Measurements from ENCODE around the gene PCDHGA11.
A peak's percentile ranks its signal among the peaks of the same experiment; 100 is the strongest.
"Not testable (repeated sequence)": the region's sequence is repeated elsewhere in the genome, so short reads cannot be mapped to it uniquely, and the experiment has no call there.

Gene PCDHGA11

GRCh38 chr5:141399555-141400258 is 21.1 kb upstream of the PCDHGA11 start:
- no peak for DNase-seq

GRCh38 chr5:141402553-141403243 is 18.2 kb upstream of the PCDHGA11 start, which contains the start of gene PCDHGA9:
Gene PCDHGA9 (plus strand): TSS chr5:141402778. CDS start chr5:141402953, 175 bp downstream.
- no peak for DNase-seq

- no peak for DNase-seq
Observed at GRCh38 chr5:141403387-141403786, 17.5 kb upstream of the PCDHGA11 start.

- DNase-seq = not testable (repeated sequence)
Observed at GRCh38 chr5:141407790-141408505, 12.9 kb upstream of the PCDHGA11 start, which contains the start of gene PCDHGB6. Gene PCDHGB6 (plus strand): TSS chr5:141408021. CDS start chr5:141408203, 182 bp downstream.

GRCh38 chr5:141409598-141410306 is 11.1 kb upstream of the PCDHGA11 start:
- no peak for DNase-seq

GRCh38 chr5:141411575-141411974 is 9.3 kb upstream of the PCDHGA11 start:
- no peak for DNase-seq

GRCh38 chr5:141412854-141413539 is 7.9 kb upstream of the PCDHGA11 start, which contains the start of gene PCDHGA10:
Gene PCDHGA10 (plus strand): TSS chr5:141412987. CDS start chr5:141413176, 189 bp downstream.
- DNase-seq = peak; percentile 41

- no peak for DNase-seq
Observed at GRCh38 chr5:141413540-141414069, 7.2 kb upstream of the PCDHGA11 start.

GRCh38 chr5:141414548-141415274 is 6.1 kb upstream of the PCDHGA11 start:
- DNase-seq = not testable (repeated sequence)

GRCh38 chr5:141415275-141415618 is 5.6 kb upstream of the PCDHGA11 start:
- not testable (repeated sequence) for DNase-seq

GRCh38 chr5:141417494-141418172 is 3.2 kb upstream of the PCDHGA11 start, which contains the start of gene PCDHGB7:
Gene PCDHGB7 (plus strand): TSS chr5:141417677. CDS start chr5:141417860, 183 bp downstream.
- DNase-seq = not testable (repeated sequence)

- DNase-seq = no peak
Observed at GRCh38 chr5:141419074-141419880, 1.6 kb upstream of the PCDHGA11 start.

- no peak for DNase-seq
Observed at GRCh38 chr5:141421489-141421855, 621 bp downstream of the PCDHGA11 start.

GRCh38 chr5:141422742-141423291 is 2.0 kb downstream of the PCDHGA11 start:
- DNase-seq = no peak

- DNase-seq = no peak
Observed at GRCh38 chr5:141427783-141428426, 7.1 kb downstream of the PCDHGA11 start.

- DNase-seq = no peak
Observed at GRCh38 chr5:141430332-141431113, 9.7 kb downstream of the PCDHGA11 start, which contains the start of gene PCDHGA12. Gene PCDHGA12 (plus strand): TSS chr5:141430507. CDS start chr5:141430760, 253 bp downstream.

GRCh38 chr5:141431286-141431685 is 10.4 kb downstream of the PCDHGA11 start:
- no peak for DNase-seq

GRCh38 chr5:141432308-141432707 is 11.5 kb downstream of the PCDHGA11 start:
- DNase-seq = not testable (repeated sequence)
